A673 (cell line): ENCODE results near the gene GRIK1. TPM values are rescaled to one million over a fixed set of nuclear protein-coding genes. Genes with fewer than 3 reads are reported as not detected.
A peak's percentile ranks its signal among the peaks of the same experiment; 100 is the strongest.

Experiments used
- BruUV-seq: library from RNA; stranded (reverse); fragments of 400-500 nt; replicated peaks from 2 replicates; lab custom pipeline; 2021; lab: Mats Ljungman, UMichigan
- CTCF ChIA-PET: fragments of 300-600 bp; sonication (Branson Sonifier 250); formaldehyde crosslinking; loops from one replicate; lab custom pipeline; 2022; ENCODE audit warnings: antibody characterized with exemption; lab: Charles Lee
- POLR2A ChIA-PET: fragments of 300-600 bp; sonication (Branson Sonifier 250); formaldehyde crosslinking; loops from one replicate; lab custom pipeline; 2022; ENCODE audit warnings: antibody characterized with exemption; ENCODE audit not compliant: low non-redundant PET; lab: Charles Lee
- DNase-seq: peaks from one replicate; pipeline ENCODE4 v3.0.0-alpha.2; 2015; ENCODE audit warnings: low spot score
- H3K27ac ChIP-seq: fragments of 200-600 bp; sonication (generic); 2 replicates; pipeline ENCODE4 v1.5.1; 2016; ENCODE audit warnings: mixed run types, low read depth, mild to moderate bottlenecking, mixed read lengths, antibody characterized with exemption, low read length; ENCODE audit not compliant: poor library complexity, severe bottlenecking
- H3K27me3 ChIP-seq: fragments of 200-600 bp; sonication (generic); replicated peaks from 2 replicates; pipeline ENCODE4 v1.6.1; 2017; ENCODE audit warnings: mixed run types, low read depth, mild to moderate bottlenecking, mixed read lengths, antibody characterized with exemption, low read length; ENCODE audit not compliant: insufficient read depth, poor library complexity
- H3K36me3 ChIP-seq: fragments of 200-600 bp; sonication (generic); 2 replicates; pipeline ENCODE4 v1.6.1; 2016; ENCODE audit warnings: mixed run types, mild to moderate bottlenecking, mixed read lengths, antibody characterized with exemption, low read length; ENCODE audit not compliant: insufficient read depth, poor library complexity, severe bottlenecking
- H3K4me1 ChIP-seq: fragments of 200-600 bp; sonication (generic); 2 replicates; pipeline ENCODE4 v1.6.1; 2017; ENCODE audit warnings: mixed run types, mild to moderate bottlenecking, mixed read lengths, antibody characterized with exemption, low read length; ENCODE audit not compliant: insufficient read depth, poor library complexity, severe bottlenecking
- H3K4me3 ChIP-seq: fragments of 200-600 bp; sonication (generic); 2 replicates; pipeline ENCODE4 v1.5.1; 2016; ENCODE audit warnings: low read depth, mixed run types, mild to moderate bottlenecking, mixed read lengths, low read length; ENCODE audit not compliant: poor library complexity, severe bottlenecking
- H3K9me3 ChIP-seq: fragments of 200-600 bp; sonication (generic); 2 replicates; pipeline ENCODE4 v1.6.1; 2016; ENCODE audit warnings: mixed run types, low read depth, mild to moderate bottlenecking, mixed read lengths, antibody characterized with exemption, low read length; ENCODE audit not compliant: poor library complexity, severe bottlenecking
- CTCF ChIP-seq: fragments of 300-800, 200-600 bp; sonication (generic); conservative IDR thresholded peaks from 2 replicates; pipeline ENCODE4 v1.5.1; 2017; ENCODE audit warnings: low read depth, mild to moderate bottlenecking, antibody characterized with exemption, low read length, moderate library complexity, mixed read lengths
- EZH2 ChIP-seq: fragments of 200-600 bp; sonication (generic); IDR thresholded peaks from 2 replicates; pipeline ENCODE4 v1.6.1; 2017; ENCODE audit warnings: borderline replicate concordance, low read depth, mild to moderate bottlenecking, mixed read lengths, antibody characterized with exemption, low read length; ENCODE audit not compliant: poor library complexity, severe bottlenecking
- intact Hi-C: fragments of 100-400 bp; cut with micrococcal nuclease; formaldehyde crosslinking; loops from one replicate; pipeline ENCODE4 v1.10.0; 2022; ENCODE audit not compliant: unreplicated experiment
- total RNA-seq: library from RNA; stranded (reverse); gene quantifications from 2 replicates; pipeline ENCODE4 v1.2.3, GENCODE V29; 2021

The GRIK1 gene
- total RNA-seq, 1 experiment from 2014 or later, result 0.67 TPM

DNA sequence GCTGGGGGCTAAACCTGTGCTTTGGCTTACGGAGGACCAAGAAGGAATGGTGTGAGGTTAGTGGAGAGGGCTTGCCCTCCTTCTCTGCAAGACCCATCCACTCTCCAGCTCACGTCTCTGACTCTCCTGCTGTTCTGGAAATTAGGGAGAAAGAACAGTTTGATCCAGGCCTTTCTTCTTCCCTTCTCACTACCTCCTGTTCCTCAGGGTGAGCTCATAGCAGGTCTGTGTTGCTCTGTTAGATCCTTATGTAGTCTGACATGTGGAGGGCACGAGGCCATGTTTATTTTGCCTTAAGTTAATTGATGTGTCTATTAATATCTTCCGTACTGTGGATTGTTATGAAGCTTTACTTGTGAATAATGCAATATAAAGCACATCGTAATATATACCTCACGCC is 315.0 kb downstream of the GRIK1 start:
- Histone ChIP-seq H3K4me3 (no peak overlapping the region), H3K4me1 (no peaks in the 10 kb centered on the region), H3K27ac (no peak overlapping the region), H3K9me3 (no peaks in the 10 kb centered on the region), H3K36me3 (no peaks in the 10 kb centered on the region), H3K27me3 (no peaks in the 10 kb centered on the region)
- ChIA-PET CTCF (no interaction called here), POLR2A (no interaction called here)
- no peak for DNase-seq
- TF ChIP-seq EZH2 (no peak), CTCF (no peak)
- BruUV-seq, result no TSS peak
- intact Hi-C loops, result no loop called here

DNA sequence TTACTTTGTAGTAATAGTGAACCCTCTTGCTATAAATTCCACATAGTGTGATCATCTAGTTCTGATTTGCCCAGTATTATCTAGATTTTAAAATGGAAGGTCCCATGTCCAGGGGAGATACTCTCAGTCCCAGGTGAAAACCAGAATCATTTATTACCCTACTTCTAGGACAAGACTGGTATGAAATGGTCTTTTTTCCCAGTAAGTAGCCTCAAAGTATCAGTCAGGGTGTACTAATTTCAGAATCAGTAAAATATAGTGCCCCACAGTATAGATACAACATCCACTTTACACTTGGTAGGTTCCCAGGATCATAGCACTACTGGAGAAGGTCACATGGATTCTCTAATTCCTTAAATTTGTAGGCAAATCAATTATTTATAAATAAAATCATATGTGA is 318.3 kb downstream of the GRIK1 start:
- no peak for TF ChIP-seq EZH2
- TF ChIP-seq CTCF, result no peak
- H3K4me1 ChIP-seq, result no peaks in the 10 kb centered on the region
- no TSS peak for BruUV-seq
- no peaks in the 10 kb centered on the region for H3K9me3 ChIP-seq
- H3K27me3 ChIP-seq, result no peaks in the 10 kb centered on the region
- CTCF ChIA-PET, result no interaction called here
- DNase-seq, result no peak
- no peak overlapping the region for H3K27ac ChIP-seq
- no peak overlapping the region for H3K4me3 ChIP-seq
- no peaks in the 10 kb centered on the region for H3K36me3 ChIP-seq
- POLR2A ChIA-PET, result no interaction called here
- intact Hi-C loops, result no loop called here

GRCh38 chr21:29616209-29616751 is 323.5 kb downstream of the GRIK1 start:
- DNase-seq, result peak; percentile 8
- H3K27me3 ChIP-seq, result no peaks in the 10 kb centered on the region
- BruUV-seq, result no TSS peak
- H3K4me3 ChIP-seq, result no peak overlapping the region
- ChIA-PET CTCF (no interaction called here), POLR2A (no interaction called here)
- no peak overlapping the region for H3K27ac ChIP-seq
- no peaks in the 10 kb centered on the region for H3K4me1 ChIP-seq
- TF ChIP-seq EZH2, result no peak
- no peak for TF ChIP-seq CTCF
- intact Hi-C loops, result no loop called here
- no peaks in the 10 kb centered on the region for H3K36me3 ChIP-seq
- no peaks in the 10 kb centered on the region for H3K9me3 ChIP-seq
